Nasal cavity respiratory epithelium epithelial cell of viscerocranial mucosa (primary cell): Measurements from ENCODE around the gene NMUR2. TPM values are rescaled to one million over a fixed set of nuclear protein-coding genes. Genes with fewer than 3 reads are reported as not detected.

Source experiments
- total RNA-seq: library from RNA; depleted of rRNA; stranded (reverse); fragments of >200 nt; gene quantifications from 2 replicates; pipeline ENCODE4 v1.2.3, GENCODE V29; 2014

The NMUR2 gene
- total RNA-seq, result not detected in 2 replicates

GRCh38 chr5:152405145-152405544, at the start of gene NMUR2:
Gene NMUR2 (minus strand): TSS chr5:152405279. CDS start chr5:152405113, 166 bp downstream.

